ENCODE results near the gene OR6C70.
"Not testable (repeated sequence)": the region's sequence is repeated elsewhere in the genome, so short reads cannot be mapped to it uniquely, and the experiment has no call there.

The OR6C70 gene

GRCh38 chr12:55470088-55470829 lies at the start of gene OR6C70:
TSS of gene OR6C70 (minus strand) at chr12:55470138. CDS start at chr12:55470138, 0 bp downstream.
- DNase-seq (ENCODE audit: low read depth) = no peak

- no peak for DNase-seq (ENCODE audit: low read depth)
These were observed 46.5 kb upstream of the OR6C70 start for GRCh38 chr12:55516391-55516790.

GRCh38 chr12:55515696-55516095 lies 45.8 kb upstream of the OR6C70 start:
- no peak for DNase-seq (ENCODE audit: low read depth)

GRCh38 chr12:55501601-55502000 lies 31.7 kb upstream of the OR6C70 start:
- DNase-seq (ENCODE audit: low read depth) = no peak

- DNase-seq (ENCODE audit: low read depth) = no peak
These were observed 29.9 kb upstream of the OR6C70 start for GRCh38 chr12:55499810-55500252.

GRCh38 chr12:55499231-55499630 lies 29.3 kb upstream of the OR6C70 start:
- no peak for DNase-seq (ENCODE audit: low read depth)

GRCh38 chr12:55495490-55495889 lies 25.6 kb upstream of the OR6C70 start:
- no peak for DNase-seq (ENCODE audit: low read depth)

- DNase-seq (ENCODE audit: low read depth) = no peak
These were observed 22.1 kb upstream of the OR6C70 start, which contains the start of gene OR6C68 for GRCh38 chr12:55492078-55492477. TSS of gene OR6C68 (plus strand) at chr12:55492378. CDS start at chr12:55492378, 0 bp downstream.

GRCh38 chr12:55484284-55484683 lies 14.3 kb upstream of the OR6C70 start:
- DNase-seq (ENCODE audit: low read depth) = not testable (repeated sequence)

GRCh38 chr12:55479136-55479535 lies 9.2 kb upstream of the OR6C70 start:
- not testable (repeated sequence) for DNase-seq (ENCODE audit: low read depth)

- DNase-seq (ENCODE audit: low read depth) = no peak
These were observed 2.3 kb upstream of the OR6C70 start for GRCh38 chr12:55472264-55472663.

- no peak for DNase-seq (ENCODE audit: low read depth)
These were observed 647 bp downstream of the OR6C70 start for GRCh38 chr12:55469291-55469690.

- no peak for DNase-seq (ENCODE audit: low read depth)
These were observed 2.1 kb downstream of the OR6C70 start for GRCh38 chr12:55467836-55468235.

GRCh38 chr12:55464926-55465325 lies 5.0 kb downstream of the OR6C70 start:
- not testable (repeated sequence) for DNase-seq (ENCODE audit: low read depth)

GRCh38 chr12:55448825-55449224 lies 21.1 kb downstream of the OR6C70 start:
- DNase-seq (ENCODE audit: low read depth) = no peak

GRCh38 chr12:55446326-55446725 lies 23.6 kb downstream of the OR6C70 start:
- DNase-seq (ENCODE audit: low read depth) = no peak

- no peak for DNase-seq (ENCODE audit: low read depth)
These were observed 24.6 kb downstream of the OR6C70 start for GRCh38 chr12:55445357-55445756.

GRCh38 chr12:55443776-55444175 lies 26.2 kb downstream of the OR6C70 start, which contains the start of gene OR6C2:
TSS of gene OR6C2 (plus strand) at chr12:55444076. CDS start at chr12:55452214, 8,138 bp downstream.
- no peak for DNase-seq (ENCODE audit: low read depth)

GRCh38 chr12:55441233-55441632 lies 28.7 kb downstream of the OR6C70 start:
- DNase-seq (ENCODE audit: low read depth) = not testable (repeated sequence)

- DNase-seq (ENCODE audit: low read depth) = no peak
These were observed 41.4 kb downstream of the OR6C70 start for GRCh38 chr12:55428331-55429243.

GRCh38 chr12:55425954-55426353 lies 44.0 kb downstream of the OR6C70 start, which contains the start of gene OR6C76:
TSS of gene OR6C76 (plus strand) at chr12:55426254. CDS start at chr12:55426254, 0 bp downstream.
- no peak for DNase-seq (ENCODE audit: low read depth)

GRCh38 chr12:55420307-55420962 lies 49.5 kb downstream of the OR6C70 start:
- DNase-seq (ENCODE audit: low read depth) = no peak

All from GM04503 (cell line).